NCI-H1417 treated with DMSO at 0.1 percent for 48 hours (cell line): Measurements from ENCODE around the gene FBXL13.
"Not testable (repeated sequence)": the region's sequence is repeated elsewhere in the genome, so short reads cannot be mapped to it uniquely, and the experiment has no call there.

ENCODE experiments used
- DNase-seq: peaks from one replicate; lab custom pipeline; 2025; lab: John Stamatoyannopoulos, UW

Gene FBXL13

GRCh38 chr7:102859084-102859798 is 215.4 kb downstream of the FBXL13 start:
- DNase-seq = no peak

- DNase-seq = no peak
Observed at GRCh38 chr7:102856036-102856435, 218.6 kb downstream of the FBXL13 start.

GRCh38 chr7:102849538-102849937 is 225.1 kb downstream of the FBXL13 start:
- no peak for DNase-seq

GRCh38 chr7:102849079-102849478 is 225.5 kb downstream of the FBXL13 start:
- no peak for DNase-seq

- no peak for DNase-seq
Observed at GRCh38 chr7:102845346-102845745, 229.2 kb downstream of the FBXL13 start.

- no peak for DNase-seq
Observed at GRCh38 chr7:102843850-102844249, 230.7 kb downstream of the FBXL13 start.

GRCh38 chr7:102842284-102842683 is 232.3 kb downstream of the FBXL13 start:
- DNase-seq = no peak

GRCh38 chr7:102841290-102841689 is 233.3 kb downstream of the FBXL13 start:
- no peak for DNase-seq

GRCh38 chr7:102840404-102840803 is 234.2 kb downstream of the FBXL13 start:
- DNase-seq = no peak

GRCh38 chr7:102838572-102839101 is 236.0 kb downstream of the FBXL13 start:
- DNase-seq = not testable (repeated sequence)

GRCh38 chr7:102837802-102838201 is 236.8 kb downstream of the FBXL13 start:
- DNase-seq = no peak

GRCh38 chr7:102836977-102837376 is 237.6 kb downstream of the FBXL13 start:
- no peak for DNase-seq

- no peak for DNase-seq
Observed at GRCh38 chr7:102836191-102836919, 238.2 kb downstream of the FBXL13 start.

GRCh38 chr7:102834999-102835398 is 239.6 kb downstream of the FBXL13 start:
- DNase-seq = no peak

GRCh38 chr7:102834466-102834865 is 240.1 kb downstream of the FBXL13 start:
- no peak for DNase-seq

GRCh38 chr7:102833343-102833742 is 241.3 kb downstream of the FBXL13 start:
- no peak for DNase-seq

GRCh38 chr7:102832674-102833073 is 241.9 kb downstream of the FBXL13 start:
- DNase-seq = no peak

- DNase-seq = no peak
Observed at GRCh38 chr7:102830197-102830596, 244.4 kb downstream of the FBXL13 start.

GRCh38 chr7:102829075-102829474 is 245.5 kb downstream of the FBXL13 start:
- DNase-seq = no peak

- no peak for DNase-seq
Observed at GRCh38 chr7:102828286-102828685, 246.3 kb downstream of the FBXL13 start.

- no peak for DNase-seq
Observed at GRCh38 chr7:102823390-102824119, 251.0 kb downstream of the FBXL13 start.

GRCh38 chr7:102821994-102822747 is 252.4 kb downstream of the FBXL13 start:
- DNase-seq = no peak
